Brain microvascular endothelial cell (primary cell): ENCODE measurements around the gene SUCLG2.

ENCODE experiments used
- DNase-seq: peaks from one replicate; pipeline ENCODE4 v3.0.0-alpha.2; 2020
- H3K27ac ChIP-seq: fragments of 250-450 bp; sonication (Bioruptor Pico); 2 replicates; pipeline ENCODE4 v1.5.1; 2020; ENCODE audit warnings: mild to moderate bottlenecking, moderate library complexity
- H3K27me3 ChIP-seq: fragments of 250-450 bp; sonication (Bioruptor Pico); replicated peaks from 2 replicates; pipeline ENCODE4 v1.5.1; 2020; ENCODE audit warnings: mild to moderate bottlenecking
- H3K36me3 ChIP-seq: fragments of 250-450 bp; sonication (Bioruptor Pico); replicated peaks from 2 replicates; pipeline ENCODE4 v1.5.1; 2020; ENCODE audit warnings: mild to moderate bottlenecking
- H3K4me3 ChIP-seq: 2 replicates; pipeline ENCODE4 v1.5.1; 2011; ENCODE audit warnings: low read depth, mild to moderate bottlenecking, control low read depth, low read length, moderate library complexity
- CTCF ChIP-seq: IDR thresholded peaks from 2 replicates; pipeline ENCODE4 v1.5.1; 2011; ENCODE audit warnings: low read depth, mild to moderate bottlenecking, moderate library complexity, low read length, control low read depth, inconsistent platforms; ENCODE audit errors: missing control alignments
- in situ Hi-C: cut with HindIII; loops from 2 replicates; pipeline ENCODE4 v1.10.0; 2017; ENCODE audit warnings: low sequenced_read_pairs, low pct_ligation_motif_present

Gene SUCLG2

GRCh38 chr3:67495751-67496150 lies 158.7 kb downstream of the SUCLG2 start:
- no peak for DNase-seq
- in situ Hi-C loops = no loop called here
- TF ChIP-seq CTCF = no peak

GRCh38 chr3:67493808-67494207 lies 160.6 kb downstream of the SUCLG2 start:
- DNase-seq = no peak
- no peaks in the 10 kb centered on the region for H3K27me3 ChIP-seq
- no peak overlapping the region for H3K4me3 ChIP-seq
- H3K27ac ChIP-seq = no peak overlapping the region
- TF ChIP-seq CTCF = no peak
- in situ Hi-C loops = no loop called here
- H3K36me3 ChIP-seq = peaks cover 4% of the 10 kb centered on the region

More at GRCh38 chr3:67495751-67496150, 158.7 kb downstream of the SUCLG2 start:
- Histone ChIP-seq H3K27me3 (no peaks in the 10 kb centered on the region), H3K36me3 (peaks cover 4% of the 10 kb centered on the region), H3K27ac (no peak overlapping the region), H3K4me3 (no peak overlapping the region)

GRCh38 chr3:67490658-67491057 lies 163.8 kb downstream of the SUCLG2 start:
- no peak for DNase-seq
- Histone ChIP-seq H3K27me3 (no peaks in the 10 kb centered on the region), H3K36me3 (peaks cover 4% of the 10 kb centered on the region), H3K4me3 (no peak overlapping the region), H3K27ac (no peak overlapping the region)
- TF ChIP-seq CTCF = no peak
- in situ Hi-C loops = no loop called here

- H3K4me3 ChIP-seq = no peak overlapping the region
- TF ChIP-seq CTCF = no peak
- no peak overlapping the region for H3K27ac ChIP-seq
- no peak for DNase-seq
- no peaks in the 10 kb centered on the region for H3K27me3 ChIP-seq
- in situ Hi-C loops = no loop called here
- peaks cover 4% of the 10 kb centered on the region for H3K36me3 ChIP-seq
Observed at GRCh38 chr3:67489816-67490215, 164.6 kb downstream of the SUCLG2 start.

- H3K27me3 ChIP-seq = no peaks in the 10 kb centered on the region
- no peak for DNase-seq
- H3K4me3 ChIP-seq = no peak overlapping the region
- H3K27ac ChIP-seq = no peak overlapping the region
- in situ Hi-C loops = no loop called here
- H3K36me3 ChIP-seq = no peaks in the 10 kb centered on the region
- TF ChIP-seq CTCF = no peak
Observed at GRCh38 chr3:67487564-67488114, 166.8 kb downstream of the SUCLG2 start.

- in situ Hi-C loops = no loop called here
- H3K36me3 ChIP-seq = no peaks in the 10 kb centered on the region
Observed at GRCh38 chr3:67486883-67487282, 167.5 kb downstream of the SUCLG2 start.

More at GRCh38 chr3:67486883-67487282, 167.5 kb downstream of the SUCLG2 start:
- no peak for DNase-seq
- Histone ChIP-seq H3K27ac (no peak overlapping the region), H3K27me3 (no peaks in the 10 kb centered on the region), H3K4me3 (no peak overlapping the region)
- TF ChIP-seq CTCF = no peak
